ENCODE results near the gene PBX2.
"Not testable (repeated sequence)": the region's sequence is repeated elsewhere in the genome, so short reads cannot be mapped to it uniquely, and the experiment has no call there.

PBX2 gene

DNA sequence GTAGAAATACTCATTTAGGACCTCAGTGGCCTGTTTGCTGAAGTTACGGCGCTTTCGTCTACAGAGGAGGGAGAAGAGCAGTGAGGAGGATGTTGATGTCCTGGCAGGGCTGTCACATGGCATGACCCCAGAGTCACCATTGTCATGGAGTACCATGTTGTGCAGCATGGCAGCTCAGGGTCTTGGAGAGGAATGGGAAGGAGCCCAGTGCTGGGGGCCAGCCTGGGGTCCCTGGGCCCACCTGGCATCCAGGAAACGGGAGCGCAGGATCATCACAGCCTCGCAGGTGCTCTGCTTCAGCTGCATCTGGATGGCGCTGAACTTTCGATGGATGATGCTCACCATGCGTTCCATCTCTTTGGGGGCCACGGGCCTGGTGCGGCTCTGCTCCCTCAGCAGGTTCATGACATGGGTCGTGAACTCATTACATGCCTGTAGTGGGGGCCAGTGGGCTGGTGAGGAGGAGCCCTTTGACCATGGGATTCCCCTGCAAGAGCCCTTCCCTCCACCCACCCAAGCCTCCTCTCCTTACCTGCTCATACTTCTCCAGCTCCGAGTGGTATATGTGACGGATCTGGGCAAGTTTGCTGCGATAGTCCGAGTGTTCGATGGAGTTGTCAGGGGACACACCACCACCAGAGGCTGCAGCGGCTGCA, 2.1 kb downstream of the PBX2 start:
- DNase-seq (ENCODE audit: low spot score), result not testable (repeated sequence)

DNA sequence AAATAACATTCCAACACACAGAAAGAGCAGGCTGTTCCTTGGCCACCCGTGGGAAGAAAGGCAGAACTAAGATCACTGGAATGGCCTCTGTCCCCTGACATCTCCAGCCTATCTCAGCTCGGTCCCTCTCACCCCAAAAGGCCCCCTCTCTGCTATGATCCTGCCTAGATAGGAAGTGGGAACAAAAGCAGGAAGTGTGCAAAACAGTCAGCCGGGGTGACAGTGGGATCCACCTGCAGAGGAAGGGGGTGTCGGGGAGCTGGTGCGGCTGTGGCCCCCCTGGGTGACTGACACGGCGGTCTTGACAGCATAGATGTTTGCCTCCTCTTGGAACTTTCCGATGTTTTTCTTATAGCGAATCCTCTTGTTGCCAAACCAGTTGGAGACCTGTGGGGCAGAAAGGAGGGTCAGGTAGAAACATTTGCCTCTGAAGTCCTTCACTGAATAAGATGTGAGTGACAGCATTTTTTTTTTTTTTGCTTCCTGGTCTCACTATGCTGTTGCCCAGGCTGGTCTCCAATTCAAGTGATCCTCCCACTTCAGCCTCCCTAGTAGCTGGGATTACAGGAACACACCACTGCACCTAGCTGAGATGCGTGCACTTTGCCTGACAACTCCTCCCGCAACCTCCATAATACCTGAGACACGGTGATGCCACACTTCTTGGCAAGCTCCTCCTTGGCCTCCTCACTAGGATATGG, 2.8 kb downstream of the PBX2 start:
- DNase-seq (ENCODE audit: low spot score), result no peak

DNA sequence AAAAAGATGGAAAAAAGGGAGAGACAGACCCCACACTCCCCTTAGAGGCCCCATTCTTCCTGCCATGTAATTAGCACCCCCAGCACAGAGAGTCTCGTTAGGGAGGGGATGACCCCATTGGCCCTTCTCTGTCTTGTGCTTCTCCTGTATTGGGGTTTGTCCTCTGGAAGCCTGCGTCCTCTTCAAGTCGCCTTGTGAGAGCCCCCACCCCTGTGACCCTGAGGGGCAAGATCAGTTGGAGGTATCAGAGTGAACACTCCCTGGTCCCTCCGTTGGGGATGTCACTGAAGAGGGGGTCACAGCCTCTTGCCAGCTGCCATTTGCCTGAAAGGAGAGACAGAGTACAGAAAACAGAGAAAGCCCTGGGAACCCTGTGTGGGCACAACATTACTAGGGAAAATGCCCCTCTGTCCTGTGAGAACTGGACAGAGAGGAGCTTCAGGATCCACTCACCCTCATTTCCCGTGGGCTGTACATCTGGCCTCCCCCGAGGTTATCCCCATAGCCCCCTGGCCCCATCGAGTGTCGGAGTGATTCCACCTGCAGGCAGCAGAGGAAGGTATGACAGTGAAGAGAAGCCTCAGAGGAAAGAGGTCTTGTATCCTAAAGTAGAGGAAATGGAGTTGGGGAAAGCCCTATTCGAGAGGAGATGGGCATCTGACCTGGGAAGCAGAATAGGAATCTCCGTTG, 3.7 kb downstream of the PBX2 start:
- not testable (repeated sequence) for DNase-seq (ENCODE audit: low spot score)

DNA sequence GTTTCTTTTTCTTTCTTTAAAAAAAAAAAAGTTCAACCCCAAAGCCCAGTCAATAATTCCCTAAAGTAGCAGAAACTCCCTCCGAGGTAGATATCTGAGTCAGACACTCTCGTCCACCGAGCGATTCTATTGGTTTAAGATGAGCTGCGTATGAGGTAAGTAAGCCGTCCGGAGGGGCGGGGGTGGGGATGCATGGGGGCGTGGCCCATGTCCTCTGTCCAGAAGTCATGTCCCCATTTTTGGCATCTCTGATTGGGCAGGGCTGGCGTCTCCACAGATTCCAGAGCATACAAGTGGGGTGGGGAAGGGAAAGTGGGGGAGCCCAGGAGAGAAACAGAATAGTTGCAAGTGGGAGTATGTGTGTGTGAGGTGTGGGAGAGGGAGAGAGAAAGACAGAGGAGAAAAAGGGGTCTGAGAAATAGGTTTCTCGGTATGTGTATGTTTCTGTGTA, 4.3 kb downstream of the PBX2 start:
- peak; percentile 77 for DNase-seq (ENCODE audit: low spot score)

DNA sequence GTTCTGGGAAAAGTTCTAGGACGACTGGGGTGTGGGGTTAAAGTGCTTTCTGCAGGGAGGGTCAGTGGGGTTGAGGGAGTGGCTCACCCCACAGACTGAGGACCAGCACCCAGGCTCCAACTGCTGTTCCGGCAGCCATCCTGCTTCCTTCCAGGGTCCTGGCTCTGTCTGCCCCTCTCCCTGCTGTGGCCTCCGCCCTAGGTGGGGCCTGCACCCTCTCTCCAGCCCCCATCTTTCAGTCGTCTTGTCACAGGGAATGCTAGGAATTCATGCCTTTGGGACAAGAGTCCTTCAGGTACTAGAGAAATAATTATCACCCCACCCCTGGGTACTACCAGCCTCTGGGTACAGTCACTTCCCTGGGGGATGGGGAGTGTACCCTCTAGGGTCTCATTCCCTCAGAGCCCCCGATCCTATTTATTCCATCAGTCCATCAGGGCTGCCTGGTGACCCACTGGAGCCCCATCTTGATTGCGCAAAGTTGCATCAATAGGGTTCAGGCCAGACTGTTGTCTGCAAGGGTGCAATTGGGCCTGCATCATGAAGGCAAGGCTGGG, 5.8 kb downstream of the PBX2 start, which contains the start of gene AGER:
TSS of gene AGER (minus strand) at position 170 of the 557 bp plus-strand sequence. CDS start at position 139, 31 bp downstream.
- no peak for DNase-seq (ENCODE audit: low spot score)

DNA sequence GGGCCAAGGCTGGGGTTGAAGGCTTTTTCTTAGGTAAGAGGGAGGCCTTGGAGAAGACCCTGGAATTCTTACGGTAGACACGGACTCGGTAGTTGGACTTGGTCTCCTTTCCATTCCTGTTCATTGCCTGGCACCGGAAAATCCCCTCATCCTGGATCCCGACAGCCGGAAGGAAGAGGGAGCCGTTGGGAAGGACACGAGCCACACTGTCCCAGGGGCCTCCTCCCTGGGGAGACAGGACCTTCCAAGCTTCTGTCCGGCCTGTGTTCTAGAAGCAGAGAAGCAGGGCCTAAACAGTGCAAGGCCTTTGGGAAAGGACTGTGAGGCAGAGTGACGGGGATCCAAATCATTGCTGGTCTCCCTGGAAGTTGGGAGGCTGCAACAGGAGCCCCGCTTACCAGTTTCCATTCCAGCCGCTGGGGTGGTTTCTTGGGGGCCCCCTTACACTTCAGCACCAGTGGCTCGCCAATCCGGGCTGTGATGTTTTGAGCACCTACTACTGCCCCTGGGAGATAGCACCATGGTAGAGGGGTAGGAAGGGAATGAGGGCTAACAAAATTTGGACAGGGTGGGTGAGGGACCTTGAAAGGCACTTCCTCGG, 6.4 kb downstream of the PBX2 start:
- DNase-seq (ENCODE audit: low spot score), result no peak

DNA sequence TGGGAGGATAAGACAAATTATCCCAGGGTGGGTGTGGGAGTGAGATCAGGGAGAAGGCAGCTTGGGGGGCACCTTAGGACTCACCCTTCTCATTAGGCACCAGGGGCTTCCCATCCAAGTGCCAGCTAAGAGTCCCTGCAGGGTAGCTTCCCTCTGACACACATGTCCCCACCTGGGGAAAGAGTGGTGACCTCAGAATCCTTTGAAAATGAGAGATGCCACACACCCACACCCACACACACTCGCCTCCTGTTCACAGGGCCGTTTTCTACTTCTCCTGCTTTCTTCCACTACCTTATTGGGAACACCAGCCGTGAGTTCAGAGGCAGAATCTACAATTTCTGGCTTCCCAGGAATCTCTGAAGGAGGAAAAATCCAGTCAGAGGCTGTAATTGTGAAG, 7.0 kb downstream of the PBX2 start:
- no peak for DNase-seq (ENCODE audit: low spot score)

DNA sequence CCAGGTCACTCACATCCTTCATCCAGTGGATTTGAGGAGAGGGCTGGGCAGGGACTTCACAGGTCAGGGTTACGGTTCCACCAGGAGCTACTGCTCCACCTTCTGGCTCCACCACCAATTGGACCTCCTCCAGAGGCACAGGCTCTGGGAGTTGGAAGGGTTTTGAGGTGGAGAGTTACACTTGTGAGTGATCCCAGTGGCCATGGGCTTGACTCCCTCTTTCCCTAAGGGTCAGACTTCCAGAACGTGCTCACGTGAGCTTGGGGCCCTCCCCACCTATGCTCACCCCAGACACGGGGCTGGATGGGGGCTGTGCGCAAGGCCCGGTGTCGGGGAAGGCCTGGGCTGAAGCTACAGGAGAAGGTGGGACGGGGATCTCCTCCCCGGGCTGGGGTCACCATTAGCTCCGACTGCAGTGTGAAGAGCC, 7.4 kb downstream of the PBX2 start:
- DNase-seq (ENCODE audit: low spot score), result no peak

DNA sequence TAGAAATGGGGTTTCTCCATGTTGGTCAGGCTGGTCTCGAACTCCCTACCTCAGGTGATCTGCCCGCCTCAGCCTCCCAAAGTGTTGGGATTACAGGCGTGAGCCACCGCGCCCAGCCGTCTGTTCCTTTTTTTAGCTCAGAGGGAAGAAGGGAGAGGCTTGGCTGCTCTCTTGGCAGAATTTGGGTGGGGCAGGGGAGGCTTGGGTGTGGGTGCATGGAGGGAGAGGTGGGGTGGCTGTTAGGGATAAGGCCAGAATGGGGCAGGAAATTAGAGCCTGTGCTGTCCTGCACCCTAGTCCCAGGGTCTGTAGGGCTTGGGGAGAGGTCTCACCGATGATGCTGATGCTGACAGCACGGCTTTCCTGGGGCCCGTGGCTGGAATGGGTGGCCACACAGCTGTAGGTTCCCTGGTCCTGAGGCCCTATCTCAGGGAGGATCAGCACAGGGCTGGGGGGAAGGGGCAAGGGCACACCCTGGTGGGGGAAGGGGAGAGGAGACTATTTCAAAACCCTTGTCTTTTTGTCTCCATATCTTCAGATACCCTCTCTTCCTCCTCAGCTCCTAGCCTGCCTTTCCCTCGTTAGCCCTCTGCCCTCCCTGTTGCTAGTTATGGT, 8.0 kb downstream of the PBX2 start:
- DNase-seq (ENCODE audit: low spot score), result no peak

DNA sequence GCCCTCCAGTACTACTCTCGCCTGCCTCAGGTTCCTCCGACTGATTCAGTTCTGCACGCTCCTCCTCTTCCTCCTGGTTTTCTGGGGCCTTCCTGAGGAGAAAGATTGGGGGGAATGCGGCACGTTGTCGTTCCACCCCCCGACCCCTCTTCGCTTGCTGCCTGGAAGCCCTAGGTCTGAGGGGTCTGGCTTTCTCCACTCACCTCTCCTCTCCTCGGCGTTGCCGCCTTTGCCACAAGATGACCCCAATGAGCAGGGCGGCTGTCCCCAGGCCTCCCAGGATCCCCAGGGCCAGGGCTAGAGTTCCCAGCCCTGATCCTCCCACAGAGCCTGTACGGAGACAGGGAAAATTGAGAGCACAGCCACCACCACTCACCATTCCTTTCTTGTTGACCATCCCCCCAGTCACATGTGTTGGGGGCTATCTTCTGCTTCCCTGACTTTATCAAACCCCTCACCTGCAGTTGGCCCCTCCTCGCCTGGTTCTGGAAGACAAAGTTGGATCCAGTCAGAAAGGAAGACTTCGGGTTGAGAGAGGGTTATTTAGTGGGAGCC, 8.8 kb downstream of the PBX2 start:
- no peak for DNase-seq (ENCODE audit: low spot score)

DNA sequence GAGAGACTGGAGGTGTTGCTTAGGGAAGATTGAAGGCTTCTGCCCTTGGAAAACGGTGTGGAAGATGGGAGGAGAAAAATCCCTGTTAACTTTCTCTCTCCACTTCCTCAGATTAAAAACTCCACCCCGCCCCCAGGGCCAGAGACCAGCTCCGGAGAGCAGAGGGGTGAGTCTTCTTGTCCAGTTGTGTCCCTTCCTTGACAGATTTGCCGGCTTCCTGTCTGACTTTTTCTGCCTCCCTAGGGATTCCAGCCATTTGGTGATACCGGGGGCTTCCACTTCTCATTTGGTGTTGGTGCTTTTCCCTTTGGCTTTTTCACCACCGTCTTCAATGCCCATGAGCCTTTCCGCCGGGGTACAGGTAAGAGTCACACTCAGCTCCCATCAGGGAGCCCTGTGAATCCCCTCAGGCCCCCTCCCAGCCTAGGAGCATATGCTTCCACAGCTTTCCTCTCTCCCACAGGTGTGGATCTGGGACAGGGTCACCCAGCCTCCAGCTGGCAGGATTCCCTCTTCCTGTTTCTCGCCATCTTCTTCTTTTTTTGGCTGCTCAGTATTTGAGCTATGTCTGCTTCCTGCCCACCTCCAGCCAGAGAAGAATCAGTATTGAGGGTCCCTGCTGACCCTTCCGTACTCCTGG, 10.1 kb downstream of the PBX2 start:
- no peak for DNase-seq (ENCODE audit: low spot score)

DNA sequence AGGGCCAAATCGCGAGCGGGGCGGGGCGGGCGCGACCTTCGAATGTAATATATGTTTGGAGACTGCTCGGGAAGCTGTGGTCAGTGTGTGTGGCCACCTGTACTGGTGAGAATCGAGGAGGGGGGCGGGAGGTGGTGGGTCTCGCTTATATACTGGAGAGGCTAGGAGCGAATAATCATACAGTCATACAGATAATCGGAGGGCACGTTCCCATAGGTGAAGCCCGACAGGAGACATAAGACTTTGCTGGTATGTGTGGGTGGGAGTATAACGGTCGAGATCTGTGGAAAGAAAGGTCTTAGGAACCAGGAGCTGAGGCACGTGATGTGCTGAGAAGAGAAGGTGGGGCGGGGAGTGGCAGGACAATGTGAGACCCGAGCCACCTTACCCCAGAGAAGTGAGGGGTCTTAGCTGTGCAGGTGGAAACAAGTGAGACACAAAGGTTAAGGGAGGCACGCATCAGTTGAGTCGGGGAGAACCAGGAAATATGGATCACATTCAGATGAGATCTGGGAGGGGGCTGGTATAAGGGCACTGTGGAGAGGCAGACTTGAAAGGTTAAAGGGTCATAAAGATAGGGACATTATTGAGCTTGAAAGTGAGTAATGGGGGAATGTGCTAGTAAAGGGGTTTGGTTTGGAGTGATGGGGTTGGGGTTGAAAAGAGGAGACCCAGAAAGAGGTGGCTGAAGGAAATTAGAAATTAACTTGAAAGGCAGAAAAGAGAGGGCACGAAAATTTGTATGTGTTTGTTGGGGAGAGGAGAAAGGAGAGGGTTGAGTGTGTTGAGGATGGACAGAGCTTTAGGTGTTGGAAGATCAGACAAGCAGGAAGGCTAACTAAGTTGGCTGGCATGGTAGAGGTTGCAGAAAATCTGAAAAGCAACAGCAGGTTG, 11.2 kb downstream of the PBX2 start:
- peak; percentile 42 for DNase-seq (ENCODE audit: low spot score)

DNA sequence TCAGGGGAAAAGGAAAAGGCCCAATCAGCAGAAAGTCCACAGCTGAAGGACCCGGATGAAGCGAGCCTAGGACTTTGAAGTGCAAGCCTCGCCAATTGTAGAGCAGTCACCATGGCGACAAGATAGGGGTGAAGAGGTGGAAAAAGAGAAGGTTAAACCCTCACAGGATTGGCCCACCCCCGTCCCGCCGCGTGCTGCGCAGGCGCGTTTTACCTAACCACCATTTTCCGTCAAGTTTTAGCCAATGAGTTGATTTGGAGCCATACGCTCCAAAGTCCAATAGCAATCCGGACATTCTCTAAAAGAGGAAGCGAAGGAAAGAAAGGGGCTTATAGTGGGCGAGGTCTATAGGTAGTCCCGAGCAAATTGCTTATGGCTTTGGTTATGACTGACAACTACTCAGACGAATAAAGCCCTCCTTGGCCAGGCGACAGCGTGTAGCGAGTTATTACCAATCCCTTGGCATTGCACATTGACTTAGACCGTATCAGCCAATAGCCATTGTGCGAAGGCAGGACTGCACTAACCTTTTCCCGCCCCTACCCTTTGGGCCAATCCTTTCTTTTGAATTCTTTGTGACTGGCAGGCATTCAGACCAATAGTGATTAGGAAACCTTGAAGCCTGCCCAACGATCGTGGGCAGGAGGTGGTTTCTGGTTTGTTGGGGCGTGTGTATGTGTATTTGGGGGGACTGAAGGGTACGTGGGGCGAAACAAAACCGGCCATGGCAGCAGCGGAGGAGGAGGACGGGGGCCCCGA, 12.0 kb downstream of the PBX2 start, which contains the start of gene RNF5:
TSS of gene RNF5 (plus strand) at position 618 of the 759 bp plus-strand sequence. CDS start at position 725, 107 bp downstream.
- DNase-seq (ENCODE audit: low spot score), result peak; percentile 100

DNA sequence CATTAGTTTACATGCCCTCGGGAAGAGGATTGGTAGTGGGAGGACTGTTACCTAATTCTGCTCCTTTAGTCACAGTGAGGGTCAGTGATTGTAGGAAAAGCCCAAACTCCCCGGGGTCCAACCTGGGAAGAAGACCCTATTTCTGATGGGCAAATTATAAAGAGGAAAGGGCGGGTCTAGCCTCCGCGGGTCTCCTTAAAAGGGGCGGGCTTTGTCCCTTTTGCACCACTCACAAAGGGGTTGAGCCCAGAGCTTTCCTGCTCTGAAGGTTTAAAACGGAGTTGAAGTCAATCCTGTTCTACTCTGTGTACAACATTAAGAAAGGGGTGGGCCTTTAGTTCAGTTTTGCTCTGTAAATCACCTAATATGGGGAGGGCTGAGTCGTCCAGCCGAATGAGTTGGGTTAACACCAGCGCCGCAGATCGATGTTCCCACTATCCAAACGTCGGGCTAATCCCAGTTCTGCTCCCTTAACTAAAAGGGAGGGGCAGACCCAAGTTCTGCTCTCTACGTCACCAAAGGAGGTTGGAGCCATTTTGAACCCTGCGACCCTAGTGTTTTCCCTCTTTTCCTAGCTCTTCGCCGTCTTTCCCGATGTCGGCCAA, 12.7 kb downstream of the PBX2 start:
- no peak for DNase-seq (ENCODE audit: low spot score)

DNA sequence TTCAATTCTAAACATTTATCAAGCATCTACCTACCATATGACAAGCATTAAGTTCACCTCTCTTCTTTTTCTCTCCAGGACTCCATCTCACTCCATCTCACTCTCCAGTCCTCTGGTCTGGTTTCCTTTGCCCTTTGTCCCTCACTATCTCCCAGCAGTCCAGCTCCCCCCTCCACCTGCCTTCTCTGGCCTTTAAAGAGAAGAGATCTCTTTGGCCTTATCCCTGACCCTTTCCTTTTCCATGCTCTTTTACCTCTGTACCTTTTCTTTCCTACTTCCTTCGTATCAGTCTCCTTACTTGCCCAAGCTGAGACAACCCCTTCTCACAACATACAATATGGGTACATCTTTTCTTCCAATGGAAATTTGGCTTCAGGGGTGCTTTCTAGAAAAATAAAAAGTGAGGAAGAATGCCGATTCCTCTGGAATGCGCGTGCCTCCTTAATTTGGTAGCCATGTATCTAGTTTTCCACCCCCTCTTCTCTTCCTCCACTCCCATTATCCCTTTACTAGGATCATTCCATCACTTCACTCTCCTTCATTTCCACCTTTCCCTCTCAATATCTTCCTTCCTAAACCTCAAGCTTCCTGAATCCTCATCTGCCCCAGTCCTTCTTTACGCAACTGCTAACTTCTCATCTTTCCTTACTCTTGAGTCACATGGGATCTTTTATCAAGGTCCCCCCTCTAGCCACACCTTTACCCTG, 13.4 kb downstream of the PBX2 start:
- peak; percentile 33 for DNase-seq (ENCODE audit: low spot score)

DNA sequence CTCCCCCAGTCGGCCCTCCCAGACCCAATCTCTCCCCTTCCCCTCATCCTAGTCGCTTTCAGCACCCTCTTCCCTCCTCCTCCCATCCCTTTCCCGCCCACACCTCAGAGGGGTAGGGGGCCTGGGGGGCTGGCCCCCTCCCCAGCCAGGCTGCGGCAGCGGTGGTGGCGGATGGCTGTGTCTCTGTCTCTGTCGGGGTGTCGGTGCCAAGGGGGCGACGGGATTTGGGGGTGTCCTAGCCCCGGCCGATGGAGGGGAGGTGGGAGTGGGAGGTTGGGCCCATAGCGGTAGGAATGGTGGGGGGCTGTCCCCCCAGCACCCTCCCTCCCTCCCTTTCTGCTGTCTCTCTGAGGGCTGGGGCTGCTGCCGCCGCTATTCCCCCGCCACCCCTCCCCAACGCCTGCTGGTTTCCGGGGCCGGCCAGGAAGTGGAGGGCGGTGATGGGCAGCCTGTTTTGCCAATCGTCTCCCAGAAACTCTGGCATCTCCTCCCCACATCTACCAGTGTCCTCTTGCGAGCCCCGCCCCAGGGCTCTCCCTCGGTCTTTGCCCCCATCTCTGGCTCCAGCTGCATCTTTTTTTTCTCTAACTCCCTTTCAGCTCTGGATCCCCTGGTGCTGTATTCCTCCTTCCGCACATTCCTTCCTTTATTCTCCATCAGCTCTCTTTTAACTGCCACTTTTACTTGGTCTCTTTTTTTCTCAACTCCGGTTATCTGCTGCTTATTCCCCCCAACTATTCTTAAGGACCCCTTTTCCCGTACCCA, 14.1 kb downstream of the PBX2 start, which contains the start of gene AGPAT1:
TSS of gene AGPAT1 (minus strand) at position 374 of the 765 bp plus-strand sequence. CDS start 4,588 bp downstream, outside the sequence.
- peak; percentile 98 for DNase-seq (ENCODE audit: low spot score)

DNA sequence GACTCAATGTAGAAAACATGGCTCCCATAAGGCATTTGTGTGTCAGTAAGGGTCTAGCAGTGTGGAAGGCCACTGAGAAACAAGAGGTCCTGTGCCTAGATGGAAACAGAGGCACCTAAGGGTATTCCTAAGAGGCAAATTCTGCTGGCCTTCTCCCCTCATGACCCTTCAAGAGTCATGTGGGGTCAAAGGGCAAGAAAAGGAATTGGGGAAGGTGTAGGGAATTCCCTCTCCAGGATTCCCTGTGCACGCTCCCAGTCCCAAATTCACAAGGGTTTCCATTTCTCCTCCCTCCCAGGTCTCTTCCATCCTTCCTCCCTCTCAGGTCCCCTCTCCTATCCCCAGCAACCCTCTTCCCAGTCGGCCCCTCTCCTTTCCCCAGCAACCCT, 14.7 kb downstream of the PBX2 start:
- no peak for DNase-seq (ENCODE audit: low spot score)
